DND-41 (cell line): ENCODE data around the gene PNKD.
A peak's percentile ranks its signal among the peaks of the same experiment; 100 is the strongest.

Experiments used
- EZH2 ChIP-seq: IDR thresholded peaks from 3 replicates; pipeline ENCODE4 v1.6.1; 2012; ENCODE audit warnings: borderline replicate concordance, low read depth, mild to moderate bottlenecking, moderate library complexity, low read length, inconsistent platforms; ENCODE audit not compliant: severe bottlenecking
- TF ChIP-seq, protein P1 (sequence below): IDR thresholded peaks from 2 replicates; pipeline ENCODE4 v1.5.1; 2012; ENCODE audit warnings: borderline replicate concordance, low read length, moderate library complexity, mild to moderate bottlenecking; ENCODE audit not compliant: poor library complexity, severe bottlenecking; ENCODE audit errors: extremely low read depth

DNA sequence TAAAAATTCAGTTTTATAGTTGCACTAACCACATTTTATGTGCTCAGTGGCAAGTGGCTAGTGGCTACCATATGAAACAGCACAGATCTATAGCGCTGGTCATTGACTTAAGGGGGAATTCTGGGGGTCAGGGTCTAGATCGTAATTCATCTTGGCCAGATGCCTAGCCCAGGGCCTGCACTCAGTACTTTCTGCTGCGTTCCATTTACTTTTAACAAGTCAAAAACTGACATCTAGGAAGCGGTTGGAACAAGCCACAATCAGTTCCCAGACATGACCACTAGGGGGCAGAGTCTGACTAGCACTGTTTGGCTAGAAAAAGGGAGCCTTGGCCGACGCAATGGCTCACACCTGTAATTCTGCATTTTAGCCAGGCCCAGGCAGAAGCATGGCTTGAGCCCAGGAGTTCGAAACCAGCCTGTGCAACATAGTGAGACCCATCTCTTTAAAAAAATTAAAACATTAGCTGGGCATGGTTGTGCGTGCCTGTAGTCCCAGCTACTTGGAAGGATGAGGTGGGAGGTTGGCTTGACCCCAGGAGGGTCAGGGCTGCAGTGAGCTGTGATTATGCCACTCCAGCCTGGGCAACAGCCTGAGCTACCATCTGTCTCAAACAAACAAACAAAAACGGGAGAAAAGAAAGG, 31.0 kb downstream of the PNKD start:
- TF ChIP-seq, protein P1, sequence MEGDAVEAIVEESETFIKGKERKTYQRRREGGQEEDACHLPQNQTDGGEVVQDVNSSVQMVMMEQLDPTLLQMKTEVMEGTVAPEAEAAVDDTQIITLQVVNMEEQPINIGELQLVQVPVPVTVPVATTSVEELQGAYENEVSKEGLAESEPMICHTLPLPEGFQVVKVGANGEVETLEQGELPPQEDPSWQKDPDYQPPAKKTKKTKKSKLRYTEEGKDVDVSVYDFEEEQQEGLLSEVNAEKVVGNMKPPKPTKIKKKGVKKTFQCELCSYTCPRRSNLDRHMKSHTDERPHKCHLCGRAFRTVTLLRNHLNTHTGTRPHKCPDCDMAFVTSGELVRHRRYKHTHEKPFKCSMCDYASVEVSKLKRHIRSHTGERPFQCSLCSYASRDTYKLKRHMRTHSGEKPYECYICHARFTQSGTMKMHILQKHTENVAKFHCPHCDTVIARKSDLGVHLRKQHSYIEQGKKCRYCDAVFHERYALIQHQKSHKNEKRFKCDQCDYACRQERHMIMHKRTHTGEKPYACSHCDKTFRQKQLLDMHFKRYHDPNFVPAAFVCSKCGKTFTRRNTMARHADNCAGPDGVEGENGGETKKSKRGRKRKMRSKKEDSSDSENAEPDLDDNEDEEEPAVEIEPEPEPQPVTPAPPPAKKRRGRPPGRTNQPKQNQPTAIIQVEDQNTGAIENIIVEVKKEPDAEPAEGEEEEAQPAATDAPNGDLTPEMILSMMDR: peak; percentile 94
- no peak for TF ChIP-seq EZH2
